Vagina (tissue), 2 donors: ENCODE measurements around the gene CHAD.

ENCODE experiments used
- CTCF ChIP-seq, 3 experiments: fragments of 450-650 bp in 2 of 3; fragments of 200-600 bp in 1 of 3; sonication (generic) in 1 of 3; IDR thresholded peaks; one replicate each; pipeline ENCODE4 v1.5.1; 2017 to 2019; ENCODE audit warnings: antibody characterized with exemption in 3 of 3, mild to moderate bottlenecking in 2 of 3, moderate library complexity in 2 of 3
- POLR2A ChIP-seq, 2 donors: fragments of 450-650 bp; IDR thresholded peaks; one replicate each; pipeline ENCODE4 v1.6.1; 2017; ENCODE audit warnings: antibody characterized with exemption in 2 of 2, mild to moderate bottlenecking in 2 of 2, moderate library complexity in 2 of 2
- POLR2AphosphoS5 ChIP-seq, 2 donors: sonication (generic); formaldehyde crosslinking; IDR thresholded peaks; one replicate each; pipeline ENCODE4 v1.9.0; 2017; ENCODE audit warnings: antibody characterized with exemption in 2 of 2, mild to moderate bottlenecking in 2 of 2, low read depth in 1 of 2; ENCODE audit not compliant: insufficient read depth in 1 of 2

- TF ChIP-seq CTCF (IDR thresholded peaks at IDR 0.05) (no peak), POLR2A (IDR thresholded peaks at IDR 0.05) (no peak), POLR2AphosphoS5 (IDR thresholded peaks at IDR 0.05; ENCODE audit: insufficient read depth in 1 of 2, low read depth in 1 of 2) (no peak)
Observed at GRCh38 chr17:50423553-50424159, 45.0 kb downstream of the CHAD start.
